Right lung (tissue), 5 donors: Measurements from ENCODE around the gene STX3. TPM values are rescaled to one million over a fixed set of nuclear protein-coding genes. Genes with fewer than 3 reads are reported as not detected.
"Not testable (repeated sequence)": the region's sequence is repeated elsewhere in the genome, so short reads cannot be mapped to it uniquely, and the experiment has no call there.

ENCODE experiments used
- DNase-seq, 2 donors: peaks; one replicate each; pipeline ENCODE4 v3.0.0-alpha.2; 2013
- polyA plus RNA-seq, 5 donors: library from polyadenylated mRNA; unstranded; fragments of 120-200 nt; gene quantifications; one replicate each; pipeline versions ENCODE4 v1.2.1 to v1.2.3, GENCODE V29; 2013; ENCODE audit warnings: inconsistent platforms in 1 of 5, low replicate concordance in 1 of 5; ENCODE audit not compliant: insufficient read length in 5 of 5, insufficient read depth in 1 of 5

STX3 gene
- polyA plus RNA-seq, 5 donors: 20.6 to 30.6 (median 29.3) TPM

DNA sequence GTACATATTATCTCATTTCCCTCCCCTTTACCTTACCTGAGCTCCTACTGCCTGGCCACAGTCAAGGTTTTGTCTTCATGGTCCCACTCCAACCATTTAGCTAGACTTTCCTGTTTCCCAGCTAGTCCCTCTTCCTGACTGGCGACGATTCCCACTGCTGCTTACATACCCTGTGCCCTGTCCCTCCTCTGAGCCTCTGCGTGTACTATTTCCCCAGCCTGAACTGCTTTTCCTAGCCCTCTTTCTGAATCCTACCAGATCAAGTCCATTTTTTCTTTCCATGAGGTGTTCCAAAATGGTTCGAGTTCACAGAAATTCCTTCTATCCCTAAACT, 32.0 kb downstream of the STX3 start:
- no peak for DNase-seq

DNA sequence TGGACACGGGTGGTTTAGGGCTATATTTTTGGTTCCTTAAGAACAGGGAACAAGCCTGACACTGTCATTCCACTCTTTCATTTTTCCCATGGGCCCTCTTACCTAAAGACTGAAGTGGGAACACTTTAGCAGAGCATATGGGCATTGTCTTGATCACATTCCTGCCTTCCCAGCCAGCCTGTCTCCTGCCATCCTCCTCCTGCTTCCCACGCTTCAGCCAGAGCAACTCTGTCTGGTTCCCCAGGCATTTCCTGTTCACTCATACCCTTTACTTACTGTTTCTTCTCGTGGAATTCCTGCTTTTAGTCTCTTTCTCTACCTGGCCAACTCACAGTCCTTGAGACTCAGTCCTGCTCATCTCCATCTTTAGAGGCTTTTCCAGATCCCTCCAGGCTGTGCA, 32.6 kb downstream of the STX3 start:
- no peak for DNase-seq

DNA sequence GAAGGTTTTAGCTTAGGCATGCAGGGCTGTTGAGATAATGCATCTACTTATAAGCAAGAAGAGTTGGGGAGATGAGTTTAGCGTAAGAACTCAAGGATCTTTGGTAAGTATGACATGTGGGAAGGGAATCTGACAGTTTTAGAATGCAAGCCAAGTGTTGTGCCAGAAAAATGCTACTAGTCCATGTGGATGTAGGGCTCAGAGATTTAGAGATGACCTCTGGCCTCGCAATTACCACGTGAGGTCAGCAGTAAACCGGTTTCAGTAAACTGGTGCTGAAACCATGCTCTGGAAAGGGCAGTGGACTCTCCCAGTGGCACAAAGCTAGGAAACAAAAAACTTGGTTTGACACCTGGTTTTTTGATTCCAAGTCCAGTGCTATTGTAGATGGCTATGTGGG, 36.5 kb downstream of the STX3 start:
- DNase-seq: no peak

DNA sequence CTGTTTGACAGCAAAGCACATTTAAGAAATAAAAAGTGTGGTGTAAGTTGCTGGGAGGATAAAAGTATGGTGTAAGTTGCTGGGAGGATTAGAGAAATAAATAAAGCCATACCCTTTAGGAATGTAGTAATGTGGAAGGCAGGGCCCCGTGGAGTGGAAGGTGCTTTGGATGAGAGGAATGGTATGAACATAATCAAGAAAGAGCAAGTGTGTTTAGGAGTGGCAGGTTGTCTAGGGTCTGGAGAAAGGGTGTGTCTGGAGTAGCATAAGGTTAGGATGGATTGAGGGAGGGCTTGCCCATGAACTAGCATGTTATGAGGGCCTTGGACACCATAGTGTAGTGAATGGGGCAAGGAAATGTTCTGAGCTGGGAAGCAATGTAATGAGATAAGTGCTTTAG, 37.3 kb downstream of the STX3 start:
- no peak for DNase-seq

- DNase-seq: no peak
Measured at GRCh38 chr11:59794417-59794816, 39.2 kb downstream of the STX3 start.

DNA sequence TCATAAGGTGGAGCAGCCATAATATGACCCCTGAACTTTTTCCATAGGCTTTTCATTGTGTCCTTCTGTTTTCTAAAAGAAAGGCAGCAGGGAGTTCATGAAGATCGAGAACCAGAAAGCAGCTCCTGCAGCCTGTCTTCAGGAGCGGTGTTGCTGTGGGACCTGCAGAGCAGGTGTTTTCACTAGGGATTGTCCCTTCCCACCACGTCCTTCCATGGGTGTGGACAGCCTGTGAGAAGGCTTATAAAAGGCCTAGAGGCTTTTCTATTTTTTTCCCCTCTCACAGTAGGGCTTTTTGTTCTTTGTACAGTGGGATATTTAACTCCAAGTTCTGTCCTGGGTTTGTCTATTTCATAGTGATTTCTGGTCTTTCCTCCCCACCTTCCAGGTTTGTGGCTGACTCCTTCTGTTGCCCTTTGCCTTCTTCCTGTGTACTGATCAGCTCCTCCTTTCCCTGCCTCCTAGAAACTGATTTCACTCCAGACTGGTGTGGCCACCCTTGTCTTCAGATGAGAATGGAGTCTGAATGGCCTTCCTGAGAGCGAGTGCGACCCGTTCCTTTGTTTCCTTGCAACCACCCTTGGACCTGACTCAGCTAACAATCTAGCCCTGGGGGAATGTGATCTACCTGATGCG, 45.3 kb downstream of the STX3 start:
- DNase-seq: no peak

GRCh38 chr11:59801160-59801706, 46.1 kb downstream of the STX3 start:
- no peak for DNase-seq

DNA sequence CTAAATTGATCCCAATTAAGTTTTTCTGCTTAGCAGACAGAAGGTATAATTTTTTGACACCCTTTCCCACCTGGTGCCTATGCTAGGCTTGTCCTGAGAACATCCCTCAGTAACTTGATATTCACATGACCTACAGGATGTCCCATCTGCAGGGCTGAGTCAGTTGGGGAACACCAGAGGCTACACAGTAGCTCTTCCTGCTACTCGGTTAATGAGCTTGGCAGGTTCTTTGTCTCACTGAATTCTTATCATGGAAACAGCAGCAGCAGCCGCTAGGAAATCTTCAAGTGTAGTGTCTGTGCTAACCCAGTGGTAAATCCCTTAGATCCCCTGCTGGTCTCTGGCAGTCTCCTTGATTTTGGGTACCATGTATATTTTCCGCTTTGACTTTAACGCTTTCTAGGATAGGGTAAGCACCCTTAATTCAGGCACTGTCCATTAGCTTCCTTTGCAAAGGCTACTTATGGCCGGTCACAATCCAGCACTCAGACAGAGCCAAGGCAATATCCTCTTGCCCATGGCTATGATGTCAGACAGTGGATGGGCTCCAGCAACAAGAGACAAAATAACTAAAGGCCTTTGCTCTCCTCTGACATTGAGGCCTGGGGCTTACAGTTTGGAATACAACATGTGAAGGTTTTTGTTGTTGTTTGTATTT, 46.9 kb downstream of the STX3 start:
- no peak for DNase-seq

GRCh38 chr11:59802639-59803176, 47.5 kb downstream of the STX3 start:
- peak; percentile 38 to 56 for DNase-seq

DNA sequence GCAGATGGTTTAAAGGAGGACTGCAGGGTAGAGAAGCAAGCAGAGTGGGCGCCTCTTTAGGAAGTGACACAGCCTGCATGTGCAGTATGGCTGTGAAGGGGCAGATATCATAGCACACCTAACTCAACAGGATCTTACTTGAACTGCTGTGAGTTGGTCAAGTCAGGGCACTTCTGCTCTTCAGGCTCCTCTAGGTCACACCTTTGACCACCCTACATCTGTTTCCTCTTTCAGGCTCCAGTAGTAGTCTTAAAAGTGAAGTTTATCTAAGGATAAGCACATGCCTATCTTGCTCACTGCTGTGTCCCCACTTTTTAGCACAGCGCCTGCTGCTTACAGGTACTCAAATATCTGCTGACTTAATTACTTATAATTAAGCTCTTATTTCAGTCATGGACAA, 48.9 kb downstream of the STX3 start:
- no peak for DNase-seq

DNA sequence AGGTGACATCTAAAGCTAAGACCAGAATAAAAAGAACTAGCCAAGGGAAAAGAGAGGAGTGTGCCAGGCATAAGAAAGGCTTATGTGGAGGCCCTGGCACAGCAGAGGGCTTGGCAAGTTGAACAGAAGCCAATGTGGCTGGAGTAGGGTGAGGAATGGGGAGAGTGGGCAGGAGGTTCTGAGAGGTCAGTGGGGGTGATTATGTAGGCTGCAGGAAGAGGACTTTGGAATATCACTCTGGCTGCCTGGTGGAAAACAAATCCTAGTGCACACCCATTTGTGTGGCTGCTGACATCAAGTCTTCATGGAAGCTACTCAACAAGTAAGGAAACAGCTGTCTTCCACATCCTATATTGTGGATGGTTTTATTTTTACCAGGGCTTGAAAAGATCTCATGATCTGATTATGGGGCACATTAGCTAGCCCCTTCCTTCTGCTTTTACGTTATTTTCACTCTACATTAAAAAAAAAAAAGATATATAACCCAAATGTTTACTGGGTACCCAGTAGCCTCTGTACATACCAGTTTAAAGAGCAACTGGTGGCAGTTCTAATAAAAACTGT, 52.0 kb downstream of the STX3 start:
- DNase-seq: no peak

- peak; percentile 83 to 86 for DNase-seq
Measured at GRCh38 chr11:59810189-59810910, 55.2 kb downstream of the STX3 start, which contains the start of gene MRPL16. MRPL16 (minus strand) TSS chr11:59810778; CDS start chr11:59810658, 120 bp downstream.

DNA sequence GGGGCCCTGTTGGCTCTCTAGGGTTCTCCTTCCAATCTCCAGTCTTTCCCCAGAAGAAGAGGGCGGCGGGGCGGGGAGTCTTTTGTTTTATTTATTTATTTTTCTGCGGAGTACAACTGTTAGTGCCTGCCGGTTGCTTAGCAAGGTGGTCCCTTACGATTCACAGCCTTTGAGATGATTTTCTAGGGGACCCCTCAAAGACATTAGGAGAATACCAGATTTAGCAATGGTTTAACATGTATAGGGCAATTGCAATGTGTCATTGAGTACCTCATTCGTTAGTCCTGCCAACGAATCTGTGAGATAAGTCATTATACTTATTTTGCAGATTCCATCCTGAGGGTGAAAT, 55.7 kb downstream of the STX3 start:
- DNase-seq: no peak

DNA sequence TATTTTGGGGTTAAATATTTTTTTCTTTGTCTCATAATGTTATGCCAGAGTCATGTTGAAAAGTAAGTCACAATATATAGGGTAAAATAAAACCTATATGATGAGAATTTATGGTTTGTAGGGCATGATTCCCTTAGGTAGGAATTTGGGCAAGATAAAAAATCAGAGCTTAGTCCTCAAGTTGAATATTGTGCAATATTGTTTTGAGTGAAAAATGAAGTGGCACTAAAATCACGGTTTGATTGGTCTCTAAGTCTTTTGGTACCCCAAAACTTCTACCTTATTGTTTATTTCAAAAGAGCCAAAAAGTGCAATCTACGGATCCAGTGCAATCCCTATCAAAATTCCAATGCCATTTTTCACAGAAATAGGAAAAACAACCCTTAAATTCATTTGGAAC, 57.0 kb downstream of the STX3 start:
- DNase-seq: no peak

GRCh38 chr11:59813364-59813763, 58.2 kb downstream of the STX3 start:
- DNase-seq: no peak

DNA sequence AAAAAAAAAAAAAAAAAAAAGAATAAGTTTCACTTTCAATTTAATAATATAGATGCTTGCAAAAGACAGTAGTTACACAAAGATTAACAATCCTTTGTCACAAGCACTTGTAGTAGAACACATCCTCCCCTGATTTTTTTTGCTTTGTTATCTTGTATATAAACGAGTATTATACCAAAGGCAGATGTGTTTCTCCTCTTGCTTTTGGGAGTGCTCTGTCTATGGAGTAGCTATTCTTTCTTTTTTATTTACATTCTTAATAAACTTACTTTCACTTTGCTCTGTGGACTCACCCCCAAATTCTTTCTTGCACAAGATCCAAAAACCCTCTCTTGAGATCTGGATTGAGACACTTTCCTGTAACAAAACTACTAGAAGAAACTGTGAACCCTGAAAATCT, 58.8 kb downstream of the STX3 start:
- no peak for DNase-seq

DNA sequence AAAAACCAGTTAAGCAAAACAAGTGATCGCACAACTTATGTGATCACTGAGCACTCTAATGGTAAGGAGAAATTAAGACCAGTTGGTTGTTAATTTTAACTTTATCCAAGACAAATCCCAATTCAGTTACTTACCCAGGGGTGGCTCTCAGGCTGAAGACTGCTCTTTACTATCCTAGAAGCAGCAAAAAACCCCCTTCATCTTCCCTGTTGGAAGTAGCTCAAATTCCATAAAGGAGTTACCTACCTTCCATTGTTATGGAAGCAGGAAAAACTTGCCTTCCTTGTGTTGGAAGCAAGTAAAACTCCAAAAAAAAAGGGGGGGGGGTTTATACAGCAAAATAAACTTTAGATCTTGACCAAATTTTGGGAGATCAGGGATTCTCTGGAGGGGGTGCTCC, 60.6 kb downstream of the STX3 start:
- DNase-seq: no peak

DNA sequence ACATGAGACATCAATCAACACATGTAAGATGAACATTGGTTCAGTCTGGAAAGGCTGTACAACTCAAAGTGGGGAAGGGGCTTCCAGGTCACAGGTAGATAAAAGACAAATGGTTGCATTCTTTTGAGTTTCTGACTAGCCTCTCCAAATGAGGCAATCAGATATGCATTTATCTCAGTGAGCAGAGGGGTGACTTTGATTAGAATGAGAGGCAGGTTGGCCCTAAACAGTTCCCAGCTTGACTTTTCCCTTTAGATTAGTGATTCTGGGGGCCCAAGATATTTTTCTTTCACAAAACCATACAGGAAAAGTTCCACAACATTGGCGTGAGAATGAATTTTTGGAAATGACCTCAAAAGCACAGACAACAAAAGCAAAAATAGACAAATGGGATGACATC, 61.3 kb downstream of the STX3 start:
- not testable (repeated sequence) for DNase-seq

DNA sequence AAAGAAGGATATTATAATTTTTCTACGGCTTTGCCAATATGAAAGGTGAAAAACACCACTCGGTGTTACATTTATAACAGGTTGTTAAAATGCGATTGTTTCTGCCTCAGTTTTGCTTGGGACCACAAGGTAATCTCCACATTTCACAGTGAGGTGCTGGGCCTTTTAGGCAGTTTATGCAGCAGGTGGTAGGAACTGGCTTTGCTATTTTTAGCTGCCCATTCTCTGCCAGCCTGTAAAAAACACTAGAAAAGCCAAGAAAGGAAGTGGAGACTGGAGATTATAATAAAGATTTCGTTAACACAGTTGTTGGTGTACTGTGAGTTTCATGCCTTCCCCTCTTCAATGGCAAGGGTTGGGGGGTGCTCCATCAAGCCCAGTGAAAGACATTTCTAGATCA, 63.4 kb downstream of the STX3 start:
- no peak for DNase-seq

DNA sequence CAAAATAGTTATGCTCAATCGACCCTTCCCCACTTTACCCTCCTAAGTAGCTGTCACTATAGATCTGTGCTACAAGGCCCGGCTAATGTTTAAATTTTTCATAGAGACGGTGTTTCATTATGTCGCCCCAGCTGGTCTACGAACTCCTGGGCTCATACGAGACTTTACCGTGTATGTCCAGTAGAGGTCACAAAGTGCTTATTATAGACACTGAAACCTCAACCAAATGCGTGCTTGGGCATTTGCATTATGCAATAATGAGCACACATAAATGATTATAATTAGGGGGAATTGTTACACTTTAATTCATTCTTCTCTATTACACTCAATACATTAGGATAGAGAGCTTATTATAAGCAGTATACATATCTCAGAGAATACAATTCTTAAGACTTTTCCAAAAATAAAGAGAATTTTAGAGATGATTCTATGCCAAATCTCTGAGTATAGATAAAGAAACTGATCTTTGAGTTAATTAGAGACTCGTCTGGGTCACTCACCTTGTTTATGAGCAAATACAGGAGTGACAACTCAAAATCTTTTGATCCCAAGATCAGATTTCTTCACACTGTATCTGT, 67.9 kb downstream of the STX3 start:
- DNase-seq: peak in 1 of 2 donors; percentile 15

DNA sequence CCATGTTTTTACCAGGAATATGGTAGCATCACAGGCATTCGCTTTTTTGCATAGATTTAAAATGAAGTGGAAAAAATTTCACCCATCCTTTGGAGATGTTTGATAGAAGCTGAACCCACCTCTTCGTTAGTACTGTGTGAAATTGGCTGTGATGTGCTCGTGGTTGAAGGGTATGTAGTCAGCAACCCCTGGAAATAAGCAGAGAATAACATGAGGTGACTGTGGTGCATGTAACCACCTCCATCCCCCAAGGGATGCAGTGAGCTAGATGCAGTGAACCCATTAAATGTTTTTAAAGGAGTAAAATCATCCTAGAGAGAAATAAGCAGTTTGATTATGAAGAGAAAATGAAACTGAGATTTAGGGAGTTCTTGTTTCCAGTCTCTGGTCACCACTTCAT, 74.2 kb downstream of the STX3 start:
- DNase-seq: no peak

DNA sequence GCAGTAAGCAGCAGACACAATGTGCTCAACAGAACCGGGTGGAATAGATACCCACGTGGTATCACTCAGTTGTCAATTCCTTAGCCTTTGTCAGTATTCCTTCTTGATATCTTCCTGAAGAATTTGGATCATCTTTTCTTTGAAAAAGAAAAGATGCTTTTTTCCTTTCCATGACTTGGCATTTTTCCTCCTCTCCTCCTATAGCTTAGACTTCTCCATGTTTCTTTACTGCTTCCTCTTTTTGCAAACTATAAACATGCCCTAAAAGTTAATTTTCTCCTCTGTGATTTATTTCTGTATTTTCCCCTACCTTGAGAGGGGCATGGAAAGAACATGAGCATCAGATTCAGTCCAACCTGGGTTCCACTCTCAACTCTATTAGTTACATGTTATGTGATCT, 78.4 kb downstream of the STX3 start:
- DNase-seq: no peak
